Measurements from ENCODE around the gene CLDN6. TPM values are rescaled to one million over a fixed set of nuclear protein-coding genes. Genes with fewer than 3 reads are reported as not detected.
A peak's percentile ranks its signal among the peaks of the same experiment; 100 is the strongest.

Gene CLDN6
- total and polyA plus RNA-seq, 2 of the 13 experiments (the other 11 are each of a cell fraction or from before 2014, with no cell fraction given): 5.9 to 7.6 TPM

DNA sequence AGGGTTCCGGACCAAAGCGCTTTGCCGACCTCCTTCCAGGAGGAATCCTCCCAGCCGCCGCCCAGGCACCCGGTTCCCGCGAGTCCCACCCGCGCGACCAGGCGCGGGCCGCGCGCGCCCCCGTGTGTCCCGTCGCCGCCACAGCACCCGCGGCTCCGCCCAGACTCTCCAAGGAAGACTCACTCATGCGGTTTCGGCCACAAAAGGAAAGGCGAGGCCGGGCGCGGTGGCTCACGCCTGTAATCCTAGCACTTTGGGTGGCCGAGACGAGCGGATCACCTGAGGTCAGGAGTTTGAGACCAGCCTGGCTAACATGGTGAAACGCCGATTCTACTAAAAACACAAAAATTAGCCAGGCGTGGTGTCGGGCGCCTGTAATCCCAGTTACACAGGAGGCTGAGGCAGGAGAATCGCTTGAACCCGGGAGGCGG, 34.3 kb downstream of the CLDN6 start (continued):
- TF ChIP-seq ZNF543 (CRISPR knock-in tag; IDR thresholded peaks at IDR 0.05): no peak
- TF ChIP-seq RXRA (CRISPR knock-in tag; IDR thresholded peaks at IDR 0.05): no peak
- 0 out of 2 replicates have a peak, but pooled peaks have one; percentile 37 for TF ChIP-seq ZNF709 (CRISPR knock-in tag; IDR thresholded peaks at IDR 0.05)
- TF ChIP-seq, protein P1, sequence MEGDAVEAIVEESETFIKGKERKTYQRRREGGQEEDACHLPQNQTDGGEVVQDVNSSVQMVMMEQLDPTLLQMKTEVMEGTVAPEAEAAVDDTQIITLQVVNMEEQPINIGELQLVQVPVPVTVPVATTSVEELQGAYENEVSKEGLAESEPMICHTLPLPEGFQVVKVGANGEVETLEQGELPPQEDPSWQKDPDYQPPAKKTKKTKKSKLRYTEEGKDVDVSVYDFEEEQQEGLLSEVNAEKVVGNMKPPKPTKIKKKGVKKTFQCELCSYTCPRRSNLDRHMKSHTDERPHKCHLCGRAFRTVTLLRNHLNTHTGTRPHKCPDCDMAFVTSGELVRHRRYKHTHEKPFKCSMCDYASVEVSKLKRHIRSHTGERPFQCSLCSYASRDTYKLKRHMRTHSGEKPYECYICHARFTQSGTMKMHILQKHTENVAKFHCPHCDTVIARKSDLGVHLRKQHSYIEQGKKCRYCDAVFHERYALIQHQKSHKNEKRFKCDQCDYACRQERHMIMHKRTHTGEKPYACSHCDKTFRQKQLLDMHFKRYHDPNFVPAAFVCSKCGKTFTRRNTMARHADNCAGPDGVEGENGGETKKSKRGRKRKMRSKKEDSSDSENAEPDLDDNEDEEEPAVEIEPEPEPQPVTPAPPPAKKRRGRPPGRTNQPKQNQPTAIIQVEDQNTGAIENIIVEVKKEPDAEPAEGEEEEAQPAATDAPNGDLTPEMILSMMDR (CRISPR knock-in tag; IDR thresholded peaks at IDR 0.05): peak; percentile 81
- 0 out of 2 replicates have a peak, but pooled peaks have one; percentile 26 for TF ChIP-seq ZNF547 (CRISPR knock-in tag; IDR thresholded peaks at IDR 0.05)
- TF ChIP-seq ZNF83 (CRISPR knock-in tag; IDR thresholded peaks at IDR 0.05; ENCODE audit: borderline replicate concordance): no peak
- TF ChIP-seq ZNF724P (CRISPR knock-in tag; IDR thresholded peaks at IDR 0.05; ENCODE audit: borderline replicate concordance): no peak
- no peak for TF ChIP-seq JDP2 (CRISPR knock-in tag; IDR thresholded peaks at IDR 0.05; ENCODE audit: borderline replicate concordance)
- TF ChIP-seq MEIS1 (CRISPR knock-in tag; IDR thresholded peaks at IDR 0.05; ENCODE audit: borderline replicate concordance): no peak
- TF ChIP-seq, protein P2, sequence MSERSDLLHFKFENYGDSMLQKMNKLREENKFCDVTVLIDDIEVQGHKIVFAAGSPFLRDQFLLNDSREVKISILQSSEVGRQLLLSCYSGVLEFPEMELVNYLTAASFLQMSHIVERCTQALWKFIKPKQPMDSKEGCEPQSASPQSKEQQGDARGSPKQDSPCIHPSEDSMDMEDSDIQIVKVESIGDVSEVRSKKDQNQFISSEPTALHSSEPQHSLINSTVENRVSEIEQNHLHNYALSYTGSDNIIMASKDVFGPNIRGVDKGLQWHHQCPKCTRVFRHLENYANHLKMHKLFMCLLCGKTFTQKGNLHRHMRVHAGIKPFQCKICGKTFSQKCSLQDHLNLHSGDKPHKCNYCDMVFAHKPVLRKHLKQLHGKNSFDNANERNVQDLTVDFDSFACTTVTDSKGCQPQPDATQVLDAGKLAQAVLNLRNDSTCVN (CRISPR knock-in tag; IDR thresholded peaks at IDR 0.05; ENCODE audit: borderline replicate concordance): no peak
- no peak for TF ChIP-seq ZNF713 (CRISPR knock-in tag; IDR thresholded peaks at IDR 0.05)
- TF ChIP-seq PHF21A (CRISPR knock-in tag; IDR thresholded peaks at IDR 0.05): peak; percentile 39; the same call in 1 of the 2 replicates
- peak; percentile 84 for TF ChIP-seq CHD2 (IDR thresholded peaks at IDR 0.05; ENCODE audit: low read depth, low read length)
- TF ChIP-seq, protein P3, sequence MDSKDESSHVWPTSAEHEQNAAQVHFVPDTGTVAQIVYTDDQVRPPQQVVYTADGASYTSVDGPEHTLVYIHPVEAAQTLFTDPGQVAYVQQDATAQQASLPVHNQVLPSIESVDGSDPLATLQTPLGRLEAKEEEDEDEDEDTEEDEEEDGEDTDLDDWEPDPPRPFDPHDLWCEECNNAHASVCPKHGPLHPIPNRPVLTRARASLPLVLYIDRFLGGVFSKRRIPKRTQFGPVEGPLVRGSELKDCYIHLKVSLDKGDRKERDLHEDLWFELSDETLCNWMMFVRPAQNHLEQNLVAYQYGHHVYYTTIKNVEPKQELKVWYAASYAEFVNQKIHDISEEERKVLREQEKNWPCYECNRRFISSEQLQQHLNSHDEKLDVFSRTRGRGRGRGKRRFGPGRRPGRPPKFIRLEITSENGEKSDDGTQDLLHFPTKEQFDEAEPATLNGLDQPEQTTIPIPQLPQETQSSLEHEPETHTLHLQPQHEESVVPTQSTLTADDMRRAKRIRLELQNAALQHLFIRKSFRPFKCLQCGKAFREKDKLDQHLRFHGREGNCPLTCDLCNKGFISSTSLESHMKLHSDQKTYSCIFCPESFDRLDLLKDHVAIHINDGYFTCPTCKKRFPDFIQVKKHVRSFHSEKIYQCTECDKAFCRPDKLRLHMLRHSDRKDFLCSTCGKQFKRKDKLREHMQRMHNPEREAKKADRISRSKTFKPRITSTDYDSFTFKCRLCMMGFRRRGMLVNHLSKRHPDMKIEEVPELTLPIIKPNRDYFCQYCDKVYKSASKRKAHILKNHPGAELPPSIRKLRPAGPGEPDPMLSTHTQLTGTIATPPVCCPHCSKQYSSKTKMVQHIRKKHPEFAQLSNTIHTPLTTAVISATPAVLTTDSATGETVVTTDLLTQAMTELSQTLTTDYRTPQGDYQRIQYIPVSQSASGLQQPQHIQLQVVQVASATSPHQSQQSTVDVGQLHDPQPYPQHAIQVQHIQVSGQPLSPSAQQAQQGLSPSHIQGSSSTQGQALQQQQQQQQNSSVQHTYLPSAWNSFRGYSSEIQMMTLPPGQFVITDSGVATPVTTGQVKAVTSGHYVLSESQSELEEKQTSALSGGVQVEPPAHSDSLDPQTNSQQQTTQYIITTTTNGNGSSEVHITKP (CRISPR knock-in tag; IDR thresholded peaks at IDR 0.05; ENCODE audit: low read depth): no peak
- no peak for TF ChIP-seq KDM6A (CRISPR knock-in tag; IDR thresholded peaks at IDR 0.05; ENCODE audit: low read depth)
- no peak for TF ChIP-seq ZSCAN31 (CRISPR knock-in tag; IDR thresholded peaks at IDR 0.05; ENCODE audit: low read depth)
- TF ChIP-seq, protein P4, sequence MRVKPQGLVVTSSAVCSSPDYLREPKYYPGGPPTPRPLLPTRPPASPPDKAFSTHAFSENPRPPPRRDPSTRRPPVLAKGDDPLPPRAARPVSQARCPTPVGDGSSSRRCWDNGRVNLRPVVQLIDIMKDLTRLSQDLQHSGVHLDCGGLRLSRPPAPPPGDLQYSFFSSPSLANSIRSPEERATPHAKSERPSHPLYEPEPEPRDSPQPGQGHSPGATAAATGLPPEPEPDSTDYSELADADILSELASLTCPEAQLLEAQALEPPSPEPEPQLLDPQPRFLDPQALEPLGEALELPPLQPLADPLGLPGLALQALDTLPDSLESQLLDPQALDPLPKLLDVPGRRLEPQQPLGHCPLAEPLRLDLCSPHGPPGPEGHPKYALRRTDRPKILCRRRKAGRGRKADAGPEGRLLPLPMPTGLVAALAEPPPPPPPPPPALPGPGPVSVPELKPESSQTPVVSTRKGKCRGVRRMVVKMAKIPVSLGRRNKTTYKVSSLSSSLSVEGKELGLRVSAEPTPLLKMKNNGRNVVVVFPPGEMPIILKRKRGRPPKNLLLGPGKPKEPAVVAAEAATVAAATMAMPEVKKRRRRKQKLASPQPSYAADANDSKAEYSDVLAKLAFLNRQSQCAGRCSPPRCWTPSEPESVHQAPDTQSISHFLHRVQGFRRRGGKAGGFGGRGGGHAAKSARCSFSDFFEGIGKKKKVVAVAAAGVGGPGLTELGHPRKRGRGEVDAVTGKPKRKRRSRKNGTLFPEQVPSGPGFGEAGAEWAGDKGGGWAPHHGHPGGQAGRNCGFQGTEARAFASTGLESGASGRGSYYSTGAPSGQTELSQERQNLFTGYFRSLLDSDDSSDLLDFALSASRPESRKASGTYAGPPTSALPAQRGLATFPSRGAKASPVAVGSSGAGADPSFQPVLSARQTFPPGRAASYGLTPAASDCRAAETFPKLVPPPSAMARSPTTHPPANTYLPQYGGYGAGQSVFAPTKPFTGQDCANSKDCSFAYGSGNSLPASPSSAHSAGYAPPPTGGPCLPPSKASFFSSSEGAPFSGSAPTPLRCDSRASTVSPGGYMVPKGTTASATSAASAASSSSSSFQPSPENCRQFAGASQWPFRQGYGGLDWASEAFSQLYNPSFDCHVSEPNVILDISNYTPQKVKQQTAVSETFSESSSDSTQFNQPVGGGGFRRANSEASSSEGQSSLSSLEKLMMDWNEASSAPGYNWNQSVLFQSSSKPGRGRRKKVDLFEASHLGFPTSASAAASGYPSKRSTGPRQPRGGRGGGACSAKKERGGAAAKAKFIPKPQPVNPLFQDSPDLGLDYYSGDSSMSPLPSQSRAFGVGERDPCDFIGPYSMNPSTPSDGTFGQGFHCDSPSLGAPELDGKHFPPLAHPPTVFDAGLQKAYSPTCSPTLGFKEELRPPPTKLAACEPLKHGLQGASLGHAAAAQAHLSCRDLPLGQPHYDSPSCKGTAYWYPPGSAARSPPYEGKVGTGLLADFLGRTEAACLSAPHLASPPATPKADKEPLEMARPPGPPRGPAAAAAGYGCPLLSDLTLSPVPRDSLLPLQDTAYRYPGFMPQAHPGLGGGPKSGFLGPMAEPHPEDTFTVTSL (CRISPR knock-in tag; IDR thresholded peaks at IDR 0.05; ENCODE audit: borderline replicate concordance): no peak
